Measurements from ENCODE around the gene ARIH1. TPM values are rescaled to one million over a fixed set of nuclear protein-coding genes. Genes with fewer than 3 reads are reported as not detected.

The ARIH1 gene
- total RNA-seq, 1 experiment from 2014 or later: 209 TPM

DNA sequence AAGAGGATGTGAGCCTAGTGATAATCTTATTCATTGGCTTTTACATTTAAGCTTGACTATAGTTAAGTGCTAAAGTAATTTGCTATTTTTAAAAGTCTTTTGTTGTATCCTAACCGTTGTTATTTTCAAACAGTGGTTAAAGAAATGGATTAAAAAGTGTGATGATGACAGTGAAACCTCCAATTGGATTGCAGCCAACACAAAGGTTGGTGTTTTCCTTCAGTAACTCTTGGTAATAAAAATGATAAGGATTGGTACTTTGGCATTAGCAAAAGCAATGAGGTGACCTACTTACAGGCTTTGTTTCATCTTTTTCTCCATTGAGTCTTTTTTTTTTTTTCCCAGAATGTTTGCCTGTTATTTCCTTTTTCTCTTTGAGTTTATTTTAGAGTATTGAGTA lies 92.8 kb downstream of the ARIH1 start:
- H3K27ac ChIP-seq (ENCODE audit: low read depth, low read length): no peak overlapping the region
- intact Hi-C loops (cut with micrococcal nuclease): no loop called here

DNA sequence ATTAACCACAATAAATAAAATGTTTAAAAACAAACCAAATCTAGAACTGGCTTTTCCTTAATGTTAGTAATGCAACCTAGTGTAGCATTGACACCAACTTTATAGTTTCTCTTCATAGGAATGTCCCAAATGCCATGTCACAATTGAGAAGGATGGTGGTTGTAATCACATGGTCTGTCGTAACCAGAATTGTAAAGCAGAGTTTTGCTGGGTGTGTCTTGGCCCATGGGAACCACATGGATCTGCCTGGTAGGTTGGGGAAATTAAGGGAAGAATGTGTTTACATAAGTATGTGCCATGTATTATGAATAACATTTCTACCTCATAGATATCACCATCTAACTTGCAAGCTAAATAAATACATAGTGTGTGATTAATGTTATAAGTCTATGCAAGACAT lies 95.9 kb downstream of the ARIH1 start:
- Histone ChIP-seq H3K27ac (ENCODE audit: low read depth, low read length) (no peak overlapping the region), H3K9me2 (ENCODE audit: insufficient read depth) (no peaks in the 10 kb centered on the region), H3K79me2 (ENCODE audit: insufficient read depth, low read length) (peaks cover 3% of the 10 kb centered on the region; the same call in 1 of the 2 replicates), H3K4me2 (ENCODE audit: low read length) (no peak overlapping the region), H3K36me3 (ENCODE audit: control insufficient read depth in 1 of 2, insufficient read depth in 2 of 2, low read length in 2 of 2) (peaks cover 12 to 20% of the 10 kb centered on the region in 2 experiments; a peak in 3 of 4 replicates), H3K4me3 (replicated peaks in 1 of 2; ENCODE audit: low read depth in 1 of 2, low read length in 2 of 2) (no peak overlapping the region), H3K27me3 (ENCODE audit: insufficient read depth, low read length) (no peaks in the 10 kb centered on the region), H2AFZ (ENCODE audit: low read depth, low read length, poor library complexity, severe bottlenecking) (no peak overlapping the region), H4K20me1 (ENCODE audit: insufficient read depth) (peaks cover 8% of the 10 kb centered on the region; the same call in 1 of the 2 replicates), H3K9me3 (ENCODE audit: control insufficient read depth in 1 of 2, insufficient read depth in 1 of 2, low read depth in 1 of 2, low read length in 2 of 2) (no peaks in the 10 kb centered on the region), H3K4me1 (ENCODE audit: control insufficient read depth in 1 of 2, insufficient read depth in 2 of 2, low read length in 2 of 2) (no peaks in the 10 kb centered on the region), H3K9ac (ENCODE audit: low read length) (no peak overlapping the region)
- BruUV-seq (replicated peaks): no TSS peak
- intact Hi-C loops (cut with micrococcal nuclease): no loop called here
- ChIA-PET POLR2A (no interaction called here), CTCF (no interaction called here), RAD21 (ENCODE audit: low non-redundant PET in 1 of 2, low total read pairs in 2 of 2, uncharacterized antibody in 2 of 2, unreplicated experiment in 2 of 2) (no interaction called here)
- no peak for DNase-seq (ENCODE audit: low read depth, low spot score)
- ATAC-seq: no peak
- TF ChIP-seq JUND (IDR thresholded peaks at IDR 0.05) (no peak), POLR2A (IDR thresholded peaks at IDR 0.05; ENCODE audit: borderline replicate concordance, extremely low read depth, insufficient read depth, insufficient read length) (no peak), YY1 (IDR thresholded peaks at IDR 0.05; ENCODE audit: extremely low read depth, insufficient replicate concordance, low read depth, low read length) (no peak), EZH2 (IDR thresholded peaks at IDR 0.05) (no peak)
- TF ChIP-seq, protein P1, sequence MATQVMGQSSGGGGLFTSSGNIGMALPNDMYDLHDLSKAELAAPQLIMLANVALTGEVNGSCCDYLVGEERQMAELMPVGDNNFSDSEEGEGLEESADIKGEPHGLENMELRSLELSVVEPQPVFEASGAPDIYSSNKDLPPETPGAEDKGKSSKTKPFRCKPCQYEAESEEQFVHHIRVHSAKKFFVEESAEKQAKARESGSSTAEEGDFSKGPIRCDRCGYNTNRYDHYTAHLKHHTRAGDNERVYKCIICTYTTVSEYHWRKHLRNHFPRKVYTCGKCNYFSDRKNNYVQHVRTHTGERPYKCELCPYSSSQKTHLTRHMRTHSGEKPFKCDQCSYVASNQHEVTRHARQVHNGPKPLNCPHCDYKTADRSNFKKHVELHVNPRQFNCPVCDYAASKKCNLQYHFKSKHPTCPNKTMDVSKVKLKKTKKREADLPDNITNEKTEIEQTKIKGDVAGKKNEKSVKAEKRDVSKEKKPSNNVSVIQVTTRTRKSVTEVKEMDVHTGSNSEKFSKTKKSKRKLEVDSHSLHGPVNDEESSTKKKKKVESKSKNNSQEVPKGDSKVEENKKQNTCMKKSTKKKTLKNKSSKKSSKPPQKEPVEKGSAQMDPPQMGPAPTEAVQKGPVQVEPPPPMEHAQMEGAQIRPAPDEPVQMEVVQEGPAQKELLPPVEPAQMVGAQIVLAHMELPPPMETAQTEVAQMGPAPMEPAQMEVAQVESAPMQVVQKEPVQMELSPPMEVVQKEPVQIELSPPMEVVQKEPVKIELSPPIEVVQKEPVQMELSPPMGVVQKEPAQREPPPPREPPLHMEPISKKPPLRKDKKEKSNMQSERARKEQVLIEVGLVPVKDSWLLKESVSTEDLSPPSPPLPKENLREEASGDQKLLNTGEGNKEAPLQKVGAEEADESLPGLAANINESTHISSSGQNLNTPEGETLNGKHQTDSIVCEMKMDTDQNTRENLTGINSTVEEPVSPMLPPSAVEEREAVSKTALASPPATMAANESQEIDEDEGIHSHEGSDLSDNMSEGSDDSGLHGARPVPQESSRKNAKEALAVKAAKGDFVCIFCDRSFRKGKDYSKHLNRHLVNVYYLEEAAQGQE (IDR thresholded peaks at IDR 0.05; ENCODE audit: low read depth): no peak
- TF ChIP-seq, protein P2, sequence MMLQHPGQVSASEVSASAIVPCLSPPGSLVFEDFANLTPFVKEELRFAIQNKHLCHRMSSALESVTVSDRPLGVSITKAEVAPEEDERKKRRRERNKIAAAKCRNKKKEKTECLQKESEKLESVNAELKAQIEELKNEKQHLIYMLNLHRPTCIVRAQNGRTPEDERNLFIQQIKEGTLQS (IDR thresholded peaks at IDR 0.05): no peak

More for the DNA sequence above, 92.8 kb downstream of the ARIH1 start:
- Histone ChIP-seq H3K36me3 (ENCODE audit: control insufficient read depth in 1 of 2, insufficient read depth in 2 of 2, low read length in 2 of 2) (peaks cover 3 to 24% of the 10 kb centered on the region in 2 experiments; a peak in 3 of 4 replicates), H4K20me1 (ENCODE audit: insufficient read depth) (peaks cover 4% of the 10 kb centered on the region; the same call in 1 of the 2 replicates), H3K79me2 (ENCODE audit: insufficient read depth, low read length) (peaks cover 6% of the 10 kb centered on the region), H3K4me2 (ENCODE audit: low read length) (no peak overlapping the region), H3K4me3 (replicated peaks in 1 of 2; ENCODE audit: low read depth in 1 of 2, low read length in 2 of 2) (no peak overlapping the region), H2AFZ (ENCODE audit: low read depth, low read length, poor library complexity, severe bottlenecking) (no peak overlapping the region), H3K9me2 (ENCODE audit: insufficient read depth) (no peaks in the 10 kb centered on the region), H3K9me3 (ENCODE audit: control insufficient read depth in 1 of 2, insufficient read depth in 1 of 2, low read depth in 1 of 2, low read length in 2 of 2) (no peaks in the 10 kb centered on the region), H3K27me3 (ENCODE audit: insufficient read depth, low read length) (no peaks in the 10 kb centered on the region), H3K4me1 (ENCODE audit: control insufficient read depth in 1 of 2, insufficient read depth in 2 of 2, low read length in 2 of 2) (no peaks in the 10 kb centered on the region), H3K9ac (ENCODE audit: low read length) (no peak overlapping the region)
- ChIA-PET RAD21 (ENCODE audit: low non-redundant PET in 1 of 2, low total read pairs in 2 of 2, uncharacterized antibody in 2 of 2, unreplicated experiment in 2 of 2) (no interaction called here), POLR2A (no interaction called here), CTCF (no interaction called here)
- no peak for DNase-seq (ENCODE audit: low read depth, low spot score)
- BruUV-seq (replicated peaks): no TSS peak
- no peak for ATAC-seq
- TF ChIP-seq, protein P3, sequence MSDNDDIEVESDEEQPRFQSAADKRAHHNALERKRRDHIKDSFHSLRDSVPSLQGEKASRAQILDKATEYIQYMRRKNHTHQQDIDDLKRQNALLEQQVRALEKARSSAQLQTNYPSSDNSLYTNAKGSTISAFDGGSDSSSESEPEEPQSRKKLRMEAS (IDR thresholded peaks at IDR 0.05): no peak
- TF ChIP-seq POLR2A (IDR thresholded peaks at IDR 0.05; ENCODE audit: borderline replicate concordance, extremely low read depth, insufficient read depth, insufficient read length) (no peak), FOSL1 (IDR thresholded peaks at IDR 0.05; ENCODE audit: low read depth) (no peak), POLR2AphosphoS5 (IDR thresholded peaks at IDR 0.05; ENCODE audit: low read depth, low read length) (no peak), SIN3A (IDR thresholded peaks at IDR 0.05; ENCODE audit: low read depth) (no peak), SRF (IDR thresholded peaks at IDR 0.05; ENCODE audit: low read depth) (no peak), JUND (IDR thresholded peaks at IDR 0.05) (no peak)
- TF ChIP-seq, protein P4, sequence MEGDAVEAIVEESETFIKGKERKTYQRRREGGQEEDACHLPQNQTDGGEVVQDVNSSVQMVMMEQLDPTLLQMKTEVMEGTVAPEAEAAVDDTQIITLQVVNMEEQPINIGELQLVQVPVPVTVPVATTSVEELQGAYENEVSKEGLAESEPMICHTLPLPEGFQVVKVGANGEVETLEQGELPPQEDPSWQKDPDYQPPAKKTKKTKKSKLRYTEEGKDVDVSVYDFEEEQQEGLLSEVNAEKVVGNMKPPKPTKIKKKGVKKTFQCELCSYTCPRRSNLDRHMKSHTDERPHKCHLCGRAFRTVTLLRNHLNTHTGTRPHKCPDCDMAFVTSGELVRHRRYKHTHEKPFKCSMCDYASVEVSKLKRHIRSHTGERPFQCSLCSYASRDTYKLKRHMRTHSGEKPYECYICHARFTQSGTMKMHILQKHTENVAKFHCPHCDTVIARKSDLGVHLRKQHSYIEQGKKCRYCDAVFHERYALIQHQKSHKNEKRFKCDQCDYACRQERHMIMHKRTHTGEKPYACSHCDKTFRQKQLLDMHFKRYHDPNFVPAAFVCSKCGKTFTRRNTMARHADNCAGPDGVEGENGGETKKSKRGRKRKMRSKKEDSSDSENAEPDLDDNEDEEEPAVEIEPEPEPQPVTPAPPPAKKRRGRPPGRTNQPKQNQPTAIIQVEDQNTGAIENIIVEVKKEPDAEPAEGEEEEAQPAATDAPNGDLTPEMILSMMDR (IDR thresholded peaks at IDR 0.05 in 2 of 3, conservative IDR thresholded peaks at IDR 0.05 in 1 of 3; ENCODE audit: borderline replicate concordance in 1 of 3, insufficient read depth in 1 of 3, low read depth in 2 of 3, low read length in 2 of 3): no peak

All from HCT116 (cell line).